AG09309 (cell line): ENCODE measurements around the gene FRAS1.
A peak's percentile ranks its signal among the peaks of the same experiment; 100 is the strongest.

Source experiments
- DNase-seq: peaks from one replicate; pipeline ENCODE4 v3.0.0-alpha.2; 2010; ENCODE audit warnings: low read depth
- H3K4me3 ChIP-seq: 2 replicates; pipeline ENCODE4 v1.5.1; 2011; ENCODE audit warnings: mild to moderate bottlenecking, low read depth, low read length, moderate library complexity; ENCODE audit not compliant: control insufficient read depth
- TF ChIP-seq, protein P1 (sequence below): IDR thresholded peaks from 2 replicates; pipeline ENCODE4 v1.5.1; 2011; ENCODE audit warnings: mild to moderate bottlenecking, low read depth, low read length, inconsistent platforms; ENCODE audit not compliant: insufficient read depth, control insufficient read depth; ENCODE audit errors: missing control alignments

The FRAS1 gene

DNA sequence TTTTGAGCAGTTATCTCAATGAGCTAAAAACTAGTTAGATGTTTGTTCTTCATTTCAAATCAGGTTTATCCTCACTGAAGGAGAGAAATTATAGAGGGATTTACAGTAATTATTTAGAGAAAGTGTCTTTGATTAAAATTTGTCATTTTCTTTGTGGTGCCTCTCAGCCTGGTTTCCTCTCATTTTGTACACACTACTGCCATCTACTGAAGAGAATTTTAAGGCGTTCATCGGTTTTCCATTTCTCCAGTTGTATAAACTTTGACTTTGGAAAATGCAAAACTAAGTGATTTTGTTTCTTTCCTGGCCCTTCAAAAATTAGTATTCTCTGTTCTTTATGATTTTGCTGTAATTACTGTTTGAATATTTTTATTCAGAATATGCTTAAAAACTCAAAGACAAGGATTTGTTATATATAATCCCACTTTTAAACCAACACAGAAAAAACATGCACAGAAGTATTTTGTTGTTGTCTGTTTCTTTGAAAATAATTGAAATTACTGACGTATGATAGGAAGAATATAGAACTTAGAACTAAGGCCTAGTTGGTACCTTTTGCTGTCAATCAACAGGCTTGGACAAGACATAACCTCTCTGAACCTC is 460.0 kb downstream of the FRAS1 start:
- no peak overlapping the region for H3K4me3 ChIP-seq
- no peak for DNase-seq
- TF ChIP-seq, protein P1, sequence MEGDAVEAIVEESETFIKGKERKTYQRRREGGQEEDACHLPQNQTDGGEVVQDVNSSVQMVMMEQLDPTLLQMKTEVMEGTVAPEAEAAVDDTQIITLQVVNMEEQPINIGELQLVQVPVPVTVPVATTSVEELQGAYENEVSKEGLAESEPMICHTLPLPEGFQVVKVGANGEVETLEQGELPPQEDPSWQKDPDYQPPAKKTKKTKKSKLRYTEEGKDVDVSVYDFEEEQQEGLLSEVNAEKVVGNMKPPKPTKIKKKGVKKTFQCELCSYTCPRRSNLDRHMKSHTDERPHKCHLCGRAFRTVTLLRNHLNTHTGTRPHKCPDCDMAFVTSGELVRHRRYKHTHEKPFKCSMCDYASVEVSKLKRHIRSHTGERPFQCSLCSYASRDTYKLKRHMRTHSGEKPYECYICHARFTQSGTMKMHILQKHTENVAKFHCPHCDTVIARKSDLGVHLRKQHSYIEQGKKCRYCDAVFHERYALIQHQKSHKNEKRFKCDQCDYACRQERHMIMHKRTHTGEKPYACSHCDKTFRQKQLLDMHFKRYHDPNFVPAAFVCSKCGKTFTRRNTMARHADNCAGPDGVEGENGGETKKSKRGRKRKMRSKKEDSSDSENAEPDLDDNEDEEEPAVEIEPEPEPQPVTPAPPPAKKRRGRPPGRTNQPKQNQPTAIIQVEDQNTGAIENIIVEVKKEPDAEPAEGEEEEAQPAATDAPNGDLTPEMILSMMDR: peak; percentile 61

DNA sequence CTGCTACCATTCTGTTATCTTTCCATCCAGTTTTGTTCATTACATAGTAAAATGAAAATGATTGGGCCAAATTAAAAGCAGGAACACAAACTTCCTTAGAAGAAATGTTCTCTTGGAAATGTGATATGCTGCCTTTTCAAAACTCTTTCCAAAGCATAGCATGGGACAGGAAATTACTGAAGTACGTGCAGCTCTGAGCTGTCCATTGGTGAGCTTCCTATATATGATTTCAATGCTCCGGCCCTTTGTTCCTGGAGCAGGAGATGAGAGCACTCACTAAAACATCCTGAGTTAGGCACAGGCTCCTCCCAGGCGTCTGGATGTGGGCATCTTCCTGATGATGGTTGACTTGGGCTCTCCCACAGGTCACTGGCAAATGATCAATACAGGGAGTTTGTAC is 461.4 kb downstream of the FRAS1 start:
- TF ChIP-seq, protein P1: no peak
- DNase-seq: no peak
- no peak overlapping the region for H3K4me3 ChIP-seq

DNA sequence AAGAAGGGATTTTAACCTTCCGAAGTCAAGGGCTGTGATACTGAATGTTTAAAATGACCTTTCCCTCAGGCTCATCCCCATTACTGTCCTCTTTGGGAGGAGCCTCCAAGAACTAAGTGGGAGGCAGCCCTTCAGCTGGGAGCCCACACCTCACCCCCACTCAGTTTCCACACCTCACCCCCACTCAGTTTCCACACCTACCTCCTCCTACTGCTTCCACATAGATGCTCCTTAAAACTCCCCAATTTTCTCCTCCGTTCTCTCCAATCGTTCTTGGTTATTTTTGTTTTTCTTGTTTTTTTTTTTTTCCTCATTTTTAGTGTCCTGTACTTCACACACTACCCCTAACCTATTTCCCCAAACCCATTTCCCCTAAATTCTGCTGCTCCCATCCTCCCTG is 462.8 kb downstream of the FRAS1 start:
- H3K4me3 ChIP-seq: no peak overlapping the region
- TF ChIP-seq, protein P1: no peak
- DNase-seq: no peak

DNA sequence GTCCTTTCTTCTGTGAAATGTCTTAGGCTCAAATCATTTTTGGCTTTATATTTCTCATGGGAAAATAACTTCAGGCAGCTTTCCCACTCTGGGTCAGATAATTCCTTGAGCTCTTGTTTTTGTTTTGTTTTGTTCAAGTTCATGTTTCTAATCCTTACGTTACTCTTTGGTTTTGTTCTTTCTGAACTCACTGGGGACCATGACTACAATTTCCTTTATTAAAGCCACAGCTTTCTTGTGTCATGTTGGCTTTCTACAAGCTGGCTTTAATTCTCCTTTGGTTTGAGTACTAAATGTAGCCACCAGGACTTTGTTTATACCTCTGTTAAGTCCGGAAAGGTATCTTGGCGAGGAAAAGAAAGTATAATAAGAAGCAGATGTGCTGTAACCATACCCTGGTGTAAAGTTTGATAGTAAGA is 463.7 kb downstream of the FRAS1 start:
- H3K4me3 ChIP-seq: no peak overlapping the region
- TF ChIP-seq, protein P1: no peak
- DNase-seq: no peak

DNA sequence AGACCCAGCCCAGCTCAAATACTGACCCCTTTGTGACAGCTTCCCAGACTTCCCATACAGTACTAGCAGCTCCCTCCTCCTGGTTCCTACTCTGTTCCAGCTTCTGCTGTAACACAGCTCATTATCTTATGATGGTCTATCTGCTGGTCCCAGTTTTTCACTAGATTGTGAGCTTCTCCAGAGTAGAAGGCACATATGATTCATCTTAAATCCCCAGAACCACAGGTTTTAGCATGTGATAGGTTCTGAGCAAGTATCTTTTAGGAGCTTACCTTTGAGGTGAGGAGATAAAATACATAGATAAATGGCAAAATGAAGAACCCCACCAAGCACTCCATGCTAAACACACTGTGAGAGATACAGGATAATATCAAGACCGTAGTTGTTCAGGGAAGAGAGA is 466.9 kb downstream of the FRAS1 start:
- H3K4me3 ChIP-seq: no peak overlapping the region
- no peak for DNase-seq
- TF ChIP-seq, protein P1: no peak

DNA sequence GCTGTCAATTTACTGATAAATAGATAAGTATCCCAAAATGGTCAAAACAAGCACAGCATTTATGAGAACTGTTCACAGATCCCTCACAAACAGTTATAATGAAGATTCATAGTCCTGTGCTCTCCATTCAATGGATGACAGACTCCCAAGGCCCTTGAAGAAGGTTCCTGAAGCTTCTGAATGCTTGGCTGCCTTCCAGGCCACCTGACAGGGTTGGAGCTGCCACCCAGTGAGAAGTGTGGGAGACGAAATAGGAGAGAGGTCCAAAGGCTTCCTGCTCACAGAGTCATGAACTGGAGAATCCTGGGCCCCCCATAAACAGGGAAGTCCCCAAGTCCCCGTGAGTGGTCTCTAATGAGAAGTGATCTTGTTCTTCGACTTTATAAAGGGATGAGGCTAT is 468.4 kb downstream of the FRAS1 start:
- no peak for DNase-seq
- H3K4me3 ChIP-seq: no peak overlapping the region
- TF ChIP-seq, protein P1: no peak

DNA sequence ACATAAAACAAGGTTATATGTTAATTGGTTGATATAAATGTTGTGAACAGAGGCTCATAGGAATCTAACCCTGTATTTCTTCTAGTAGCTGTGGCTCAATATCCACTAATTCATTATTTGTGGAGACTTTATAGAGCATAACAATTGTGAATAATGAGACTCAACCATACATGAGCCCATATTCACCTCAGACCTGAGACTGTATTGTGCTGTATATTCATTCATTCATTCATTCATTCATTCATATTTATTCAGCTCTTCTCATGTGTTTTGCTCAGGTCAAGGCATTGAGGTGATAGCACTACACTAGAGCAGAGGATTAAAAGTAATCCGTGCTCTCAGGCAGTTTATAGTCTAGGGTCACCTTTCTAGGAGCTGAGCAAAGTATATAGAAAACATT is 470.0 kb downstream of the FRAS1 start:
- no peak overlapping the region for H3K4me3 ChIP-seq
- TF ChIP-seq, protein P1: no peak
- DNase-seq: no peak
